Measurements from ENCODE around the gene ZNF285. TPM values are rescaled to one million over a fixed set of nuclear protein-coding genes. Genes with fewer than 3 reads are reported as not detected.

Gene ZNF285
- polyA plus RNA-seq, 1 of the 3 experiments (the other 2 are of a cell fraction), result 0.87 TPM

DNA sequence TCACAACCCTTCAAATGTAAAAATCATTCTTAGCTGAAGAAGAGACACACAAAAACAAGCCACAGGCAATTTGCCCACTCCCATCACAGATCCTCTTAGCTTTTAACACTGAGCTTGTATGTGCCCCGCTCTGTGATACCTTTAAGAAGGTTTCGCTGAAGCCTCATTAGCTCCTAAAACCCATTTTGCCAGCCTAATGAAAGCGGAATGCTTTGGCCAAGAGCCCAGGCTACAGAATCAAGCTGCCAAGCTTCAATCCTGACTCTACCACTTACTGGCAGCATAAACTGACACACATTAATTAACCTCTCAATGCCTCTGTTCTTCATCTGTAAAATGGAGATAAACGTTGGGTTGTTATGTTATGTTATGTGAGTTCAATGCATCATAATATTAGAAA, 55.4 kb downstream of the ZNF285 start:
- WGBS (ENCODE audit: low lambda C conversion rate), result 90% methylated on average over 4 of the region's 4 CpGs
- H3K79me2 ChIP-seq (ENCODE audit: insufficient read depth), result peaks cover 52% of the 10 kb centered on the region
- POLR2A ChIA-PET, result no interaction called here
- no peaks in the 10 kb centered on the region for H3F3A ChIP-seq (replicated peaks; ENCODE audit: insufficient read depth)
- H2AFZ ChIP-seq (ENCODE audit: low read depth), result no peak overlapping the region
- H3K4me3 ChIP-seq (ENCODE audit: low read depth in 2 of 2, low read length in 1 of 2), result no peak overlapping the region
- no peak overlapping the region for H3K9ac ChIP-seq
- H3K9me3 ChIP-seq, result peaks cover 18% of the 10 kb centered on the region
- H3K4me1 ChIP-seq (ENCODE audit: control insufficient read depth in 1 of 2, insufficient read depth in 2 of 2, low read depth in 1 of 2, low read length in 1 of 2), result no peaks in the 10 kb centered on the region
- no peaks in the 10 kb centered on the region for H3K9me2 ChIP-seq
- CTCF ChIA-PET, result no interaction called here
- DNase-seq, result no peak
- H3K4me2 ChIP-seq, result no peak overlapping the region
- H3K27me3 ChIP-seq (ENCODE audit: insufficient read depth), result no peaks in the 10 kb centered on the region
- no peak for TF ChIP-seq POLR2AphosphoS5 (IDR thresholded peaks at IDR 0.05; ENCODE audit: low read depth, low read length)
- TF ChIP-seq RCOR1 (IDR thresholded peaks at IDR 0.05; ENCODE audit: low read length), result no peak
- no peak for TF ChIP-seq TCF12 (IDR thresholded peaks at IDR 0.05)
- no peak for TF ChIP-seq GABPA (IDR thresholded peaks at IDR 0.05; ENCODE audit: low read depth)
- TF ChIP-seq SIN3A (IDR thresholded peaks at IDR 0.05; ENCODE audit: borderline replicate concordance, low read depth, low read length), result no peak
- TF ChIP-seq, protein P1, sequence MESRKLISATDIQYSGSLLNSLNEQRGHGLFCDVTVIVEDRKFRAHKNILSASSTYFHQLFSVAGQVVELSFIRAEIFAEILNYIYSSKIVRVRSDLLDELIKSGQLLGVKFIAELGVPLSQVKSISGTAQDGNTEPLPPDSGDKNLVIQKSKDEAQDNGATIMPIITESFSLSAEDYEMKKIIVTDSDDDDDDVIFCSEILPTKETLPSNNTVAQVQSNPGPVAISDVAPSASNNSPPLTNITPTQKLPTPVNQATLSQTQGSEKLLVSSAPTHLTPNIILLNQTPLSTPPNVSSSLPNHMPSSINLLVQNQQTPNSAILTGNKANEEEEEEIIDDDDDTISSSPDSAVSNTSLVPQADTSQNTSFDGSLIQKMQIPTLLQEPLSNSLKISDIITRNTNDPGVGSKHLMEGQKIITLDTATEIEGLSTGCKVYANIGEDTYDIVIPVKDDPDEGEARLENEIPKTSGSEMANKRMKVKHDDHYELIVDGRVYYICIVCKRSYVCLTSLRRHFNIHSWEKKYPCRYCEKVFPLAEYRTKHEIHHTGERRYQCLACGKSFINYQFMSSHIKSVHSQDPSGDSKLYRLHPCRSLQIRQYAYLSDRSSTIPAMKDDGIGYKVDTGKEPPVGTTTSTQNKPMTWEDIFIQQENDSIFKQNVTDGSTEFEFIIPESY (IDR thresholded peaks at IDR 0.05; ENCODE audit: borderline replicate concordance, low read depth), result no peak
- TF ChIP-seq, protein P2, sequence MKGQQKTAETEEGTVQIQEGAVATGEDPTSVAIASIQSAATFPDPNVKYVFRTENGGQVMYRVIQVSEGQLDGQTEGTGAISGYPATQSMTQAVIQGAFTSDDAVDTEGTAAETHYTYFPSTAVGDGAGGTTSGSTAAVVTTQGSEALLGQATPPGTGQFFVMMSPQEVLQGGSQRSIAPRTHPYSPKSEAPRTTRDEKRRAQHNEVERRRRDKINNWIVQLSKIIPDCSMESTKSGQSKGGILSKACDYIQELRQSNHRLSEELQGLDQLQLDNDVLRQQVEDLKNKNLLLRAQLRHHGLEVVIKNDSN (IDR thresholded peaks at IDR 0.05; ENCODE audit: borderline replicate concordance, low read depth), result no peak
- TF ChIP-seq, protein P3, sequence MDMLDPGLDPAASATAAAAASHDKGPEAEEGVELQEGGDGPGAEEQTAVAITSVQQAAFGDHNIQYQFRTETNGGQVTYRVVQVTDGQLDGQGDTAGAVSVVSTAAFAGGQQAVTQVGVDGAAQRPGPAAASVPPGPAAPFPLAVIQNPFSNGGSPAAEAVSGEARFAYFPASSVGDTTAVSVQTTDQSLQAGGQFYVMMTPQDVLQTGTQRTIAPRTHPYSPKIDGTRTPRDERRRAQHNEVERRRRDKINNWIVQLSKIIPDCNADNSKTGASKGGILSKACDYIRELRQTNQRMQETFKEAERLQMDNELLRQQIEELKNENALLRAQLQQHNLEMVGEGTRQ (IDR thresholded peaks at IDR 0.05; ENCODE audit: borderline replicate concordance, low read depth, low read length), result no peak
- TF ChIP-seq RAD21 (IDR thresholded peaks at IDR 0.05; ENCODE audit: low read length), result no peak
- no peak for TF ChIP-seq RFX5 (IDR thresholded peaks at IDR 0.05; ENCODE audit: low read length)
- TF ChIP-seq, protein P4, sequence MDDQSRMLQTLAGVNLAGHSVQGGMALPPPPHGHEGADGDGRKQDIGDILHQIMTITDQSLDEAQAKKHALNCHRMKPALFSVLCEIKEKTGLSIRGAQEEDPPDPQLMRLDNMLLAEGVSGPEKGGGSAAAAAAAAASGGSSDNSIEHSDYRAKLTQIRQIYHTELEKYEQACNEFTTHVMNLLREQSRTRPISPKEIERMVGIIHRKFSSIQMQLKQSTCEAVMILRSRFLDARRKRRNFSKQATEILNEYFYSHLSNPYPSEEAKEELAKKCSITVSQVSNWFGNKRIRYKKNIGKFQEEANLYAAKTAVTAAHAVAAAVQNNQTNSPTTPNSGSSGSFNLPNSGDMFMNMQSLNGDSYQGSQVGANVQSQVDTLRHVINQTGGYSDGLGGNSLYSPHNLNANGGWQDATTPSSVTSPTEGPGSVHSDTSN (IDR thresholded peaks at IDR 0.05), result no peak
- no peak for TF ChIP-seq MXI1 (IDR thresholded peaks at IDR 0.05; ENCODE audit: low read depth, low read length)
- TF ChIP-seq FOSL2 (IDR thresholded peaks at IDR 0.05; ENCODE audit: borderline replicate concordance, low read depth), result no peak
- TF ChIP-seq, protein P5, sequence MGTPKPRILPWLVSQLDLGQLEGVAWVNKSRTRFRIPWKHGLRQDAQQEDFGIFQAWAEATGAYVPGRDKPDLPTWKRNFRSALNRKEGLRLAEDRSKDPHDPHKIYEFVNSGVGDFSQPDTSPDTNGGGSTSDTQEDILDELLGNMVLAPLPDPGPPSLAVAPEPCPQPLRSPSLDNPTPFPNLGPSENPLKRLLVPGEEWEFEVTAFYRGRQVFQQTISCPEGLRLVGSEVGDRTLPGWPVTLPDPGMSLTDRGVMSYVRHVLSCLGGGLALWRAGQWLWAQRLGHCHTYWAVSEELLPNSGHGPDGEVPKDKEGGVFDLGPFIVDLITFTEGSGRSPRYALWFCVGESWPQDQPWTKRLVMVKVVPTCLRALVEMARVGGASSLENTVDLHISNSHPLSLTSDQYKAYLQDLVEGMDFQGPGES (IDR thresholded peaks at IDR 0.05; ENCODE audit: low read depth, low read length), result no peak
- TF ChIP-seq RXRA (IDR thresholded peaks at IDR 0.05; ENCODE audit: borderline replicate concordance, low read depth), result no peak
- no peaks in the 10 kb centered on the region for H4K20me1 ChIP-seq (ENCODE audit: insufficient read depth)
- H3K36me3 ChIP-seq (replicated peaks in 1 of 2; ENCODE audit: control insufficient read depth in 1 of 2, insufficient read depth in 2 of 2, low read length in 1 of 2), result peaks cover 24 to 53% of the 10 kb centered on the region in 2 experiments
- no peak overlapping the region for H3K27ac ChIP-seq (ENCODE audit: low read depth in 2 of 2, low read length in 1 of 2)

Measured in SK-N-SH (cell line).